AG09319 (cell line): ENCODE data around the gene RIF1.

Source experiments
- DNase-seq: peaks from one replicate; pipeline ENCODE4 v3.0.0-alpha.2; 2010; ENCODE audit warnings: low read depth; ENCODE audit errors: extremely low read depth
- CTCF ChIP-seq: IDR thresholded peaks from 2 replicates; pipeline ENCODE4 v1.5.1; 2011; ENCODE audit warnings: low read depth, mild to moderate bottlenecking, inconsistent platforms, low read length, moderate library complexity

RIF1 gene

GRCh38 chr2:151380580-151381235 is 29.0 kb upstream of the RIF1 start:
- DNase-seq: no peak
- no peak for TF ChIP-seq CTCF

DNA sequence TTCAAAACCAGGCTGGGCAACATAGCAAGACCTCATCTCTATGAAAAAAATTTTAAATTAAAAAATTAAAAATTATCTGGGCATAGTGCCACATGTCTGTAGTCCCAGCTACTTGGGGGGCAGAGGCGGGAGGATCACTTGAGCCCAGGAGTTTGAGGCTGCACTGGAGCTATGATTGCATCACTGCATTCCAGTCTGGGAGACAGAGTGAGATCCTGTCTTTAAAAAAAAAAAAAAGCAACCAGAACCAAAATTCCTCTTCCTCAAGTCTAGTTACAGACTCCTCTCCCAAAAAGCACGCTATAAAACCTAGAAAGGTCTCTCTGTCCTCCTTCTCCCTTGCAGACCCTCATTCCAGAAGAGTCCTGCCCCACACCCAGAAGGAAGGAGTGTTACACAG is 28.4 kb upstream of the RIF1 start:
- no peak for DNase-seq
- TF ChIP-seq CTCF: no peak

DNA sequence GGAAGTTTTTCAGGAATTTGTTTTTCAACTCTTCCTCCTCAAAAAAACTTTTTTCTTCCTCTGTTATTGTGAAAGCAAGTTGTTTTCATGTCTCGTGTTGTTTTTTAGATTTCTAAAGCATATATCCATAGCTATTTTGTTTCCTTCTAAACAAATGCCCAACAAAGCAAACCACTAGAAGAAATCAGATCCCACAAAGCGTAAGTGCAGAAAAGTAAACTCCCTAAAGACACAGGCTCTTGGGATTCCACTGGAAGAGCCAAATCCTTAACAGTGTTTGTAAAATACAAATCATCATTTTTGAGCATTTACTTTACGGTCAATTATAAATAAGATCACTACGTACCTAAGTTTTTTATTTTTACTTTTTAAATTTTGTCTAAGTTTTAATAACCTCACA is 21.7 kb upstream of the RIF1 start:
- no peak for DNase-seq
- TF ChIP-seq CTCF: no peak

GRCh38 chr2:151391436-151391835 is 18.3 kb upstream of the RIF1 start:
- DNase-seq: no peak
- TF ChIP-seq CTCF: no peak

GRCh38 chr2:151394509-151394908 is 15.2 kb upstream of the RIF1 start:
- no peak for TF ChIP-seq CTCF
- no peak for DNase-seq

GRCh38 chr2:151395509-151396374 is 14.0 kb upstream of the RIF1 start:
- DNase-seq: no peak

More at GRCh38 chr2:151395509-151396374, 14.0 kb upstream of the RIF1 start:
- TF ChIP-seq CTCF: no peak
